ENCODE results near the gene WDR90. TPM values are rescaled to one million over a fixed set of nuclear protein-coding genes. Genes with fewer than 3 reads are reported as not detected.

WDR90 gene
- total and polyA plus RNA-seq, 2 of the 13 experiments (the other 11 are each of a cell fraction or from before 2014, with no cell fraction given): 14.9 to 28.9 TPM

GRCh38 chr16:641326-642188, 7.6 kb upstream of the WDR90 start, which contains the start of gene MCRIP2 (continued):
- 0 out of 2 replicates have a peak, but pooled peaks have one; percentile 9 for TF ChIP-seq ZSCAN5A (CRISPR knock-in tag; IDR thresholded peaks at IDR 0.05; ENCODE audit: borderline replicate concordance)
- TF ChIP-seq MATR3 (CRISPR knock-in tag; IDR thresholded peaks at IDR 0.05): no peak
- TF ChIP-seq, protein P1, sequence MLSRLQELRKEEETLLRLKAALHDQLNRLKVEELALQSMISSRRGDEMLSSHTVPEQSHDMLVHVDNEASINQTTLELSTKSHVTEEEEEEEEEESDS (CRISPR knock-in tag; IDR thresholded peaks at IDR 0.05; ENCODE audit: borderline replicate concordance): no peak
- TF ChIP-seq ZNF7 (CRISPR knock-in tag; IDR thresholded peaks at IDR 0.05): no peak
- no peak for TF ChIP-seq ZNF672 (CRISPR knock-in tag; IDR thresholded peaks at IDR 0.05)
- TF ChIP-seq SMARCE1 (IDR thresholded peaks at IDR 0.05; ENCODE audit: borderline replicate concordance): no peak
- no peak for TF ChIP-seq RARG (CRISPR knock-in tag; IDR thresholded peaks at IDR 0.05; ENCODE audit: low read depth)
- no peak for TF ChIP-seq ZNF101 (CRISPR knock-in tag; IDR thresholded peaks at IDR 0.05; ENCODE audit: borderline replicate concordance, low read depth)
- no peak for TF ChIP-seq JUN (CRISPR knock-in tag; IDR thresholded peaks at IDR 0.05)
- TF ChIP-seq, protein P2, sequence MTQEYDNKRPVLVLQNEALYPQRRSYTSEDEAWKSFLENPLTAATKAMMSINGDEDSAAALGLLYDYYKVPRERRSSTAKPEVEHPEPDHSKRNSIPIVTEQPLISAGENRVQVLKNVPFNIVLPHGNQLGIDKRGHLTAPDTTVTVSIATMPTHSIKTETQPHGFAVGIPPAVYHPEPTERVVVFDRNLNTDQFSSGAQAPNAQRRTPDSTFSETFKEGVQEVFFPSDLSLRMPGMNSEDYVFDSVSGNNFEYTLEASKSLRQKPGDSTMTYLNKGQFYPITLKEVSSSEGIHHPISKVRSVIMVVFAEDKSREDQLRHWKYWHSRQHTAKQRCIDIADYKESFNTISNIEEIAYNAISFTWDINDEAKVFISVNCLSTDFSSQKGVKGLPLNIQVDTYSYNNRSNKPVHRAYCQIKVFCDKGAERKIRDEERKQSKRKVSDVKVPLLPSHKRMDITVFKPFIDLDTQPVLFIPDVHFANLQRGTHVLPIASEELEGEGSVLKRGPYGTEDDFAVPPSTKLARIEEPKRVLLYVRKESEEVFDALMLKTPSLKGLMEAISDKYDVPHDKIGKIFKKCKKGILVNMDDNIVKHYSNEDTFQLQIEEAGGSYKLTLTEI (CRISPR knock-in tag; conservative IDR thresholded peaks at IDR 0.05): no peak
- TF ChIP-seq, protein P3, sequence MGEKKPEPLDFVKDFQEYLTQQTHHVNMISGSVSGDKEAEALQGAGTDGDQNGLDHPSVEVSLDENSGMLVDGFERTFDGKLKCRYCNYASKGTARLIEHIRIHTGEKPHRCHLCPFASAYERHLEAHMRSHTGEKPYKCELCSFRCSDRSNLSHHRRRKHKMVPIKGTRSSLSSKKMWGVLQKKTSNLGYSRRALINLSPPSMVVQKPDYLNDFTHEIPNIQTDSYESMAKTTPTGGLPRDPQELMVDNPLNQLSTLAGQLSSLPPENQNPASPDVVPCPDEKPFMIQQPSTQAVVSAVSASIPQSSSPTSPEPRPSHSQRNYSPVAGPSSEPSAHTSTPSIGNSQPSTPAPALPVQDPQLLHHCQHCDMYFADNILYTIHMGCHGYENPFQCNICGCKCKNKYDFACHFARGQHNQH (CRISPR knock-in tag; IDR thresholded peaks at IDR 0.05): no peak; the same call in 1 of the 2 replicates
- TF ChIP-seq MLXIP (CRISPR knock-in tag; IDR thresholded peaks at IDR 0.05; ENCODE audit: borderline replicate concordance): no peak
- no peak for TF ChIP-seq TBX2 (CRISPR knock-in tag; IDR thresholded peaks at IDR 0.05; ENCODE audit: borderline replicate concordance)
- no peak for TF ChIP-seq ZZZ3 (CRISPR knock-in tag; IDR thresholded peaks at IDR 0.05; ENCODE audit: borderline replicate concordance)
